Measurements from ENCODE around the gene NAT9.

Gene NAT9

DNA sequence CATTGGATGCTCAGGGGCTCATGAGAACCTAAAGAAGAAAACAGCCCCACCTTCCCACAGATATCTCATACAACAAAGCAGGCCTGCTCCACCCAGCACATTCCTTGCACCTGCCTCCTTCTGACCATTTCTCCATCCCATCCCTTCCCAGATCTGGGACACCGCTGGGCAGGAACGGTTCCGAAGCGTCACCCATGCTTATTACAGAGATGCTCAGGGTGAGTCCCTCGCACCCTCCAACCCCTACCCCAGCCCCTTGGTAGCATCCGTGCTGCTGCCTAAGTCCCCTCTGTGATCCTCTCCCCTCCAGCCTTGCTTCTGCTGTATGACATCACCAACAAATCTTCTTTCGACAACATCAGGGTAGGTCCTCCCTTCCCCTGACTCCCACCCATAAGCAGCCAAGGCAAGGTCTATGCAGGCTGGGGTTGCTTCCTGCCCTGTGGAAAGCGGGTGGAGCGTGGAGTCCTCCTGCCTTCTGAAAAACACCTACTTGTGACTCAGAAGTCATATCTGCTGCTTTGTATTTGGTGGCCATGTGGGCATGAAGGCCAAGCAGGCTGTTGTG lies 33.1 kb downstream of the NAT9 start:
- no peak for DNase-seq

GRCh38 chr17:74742153-74742515 lies 34.0 kb downstream of the NAT9 start:
- DNase-seq = no peak

DNA sequence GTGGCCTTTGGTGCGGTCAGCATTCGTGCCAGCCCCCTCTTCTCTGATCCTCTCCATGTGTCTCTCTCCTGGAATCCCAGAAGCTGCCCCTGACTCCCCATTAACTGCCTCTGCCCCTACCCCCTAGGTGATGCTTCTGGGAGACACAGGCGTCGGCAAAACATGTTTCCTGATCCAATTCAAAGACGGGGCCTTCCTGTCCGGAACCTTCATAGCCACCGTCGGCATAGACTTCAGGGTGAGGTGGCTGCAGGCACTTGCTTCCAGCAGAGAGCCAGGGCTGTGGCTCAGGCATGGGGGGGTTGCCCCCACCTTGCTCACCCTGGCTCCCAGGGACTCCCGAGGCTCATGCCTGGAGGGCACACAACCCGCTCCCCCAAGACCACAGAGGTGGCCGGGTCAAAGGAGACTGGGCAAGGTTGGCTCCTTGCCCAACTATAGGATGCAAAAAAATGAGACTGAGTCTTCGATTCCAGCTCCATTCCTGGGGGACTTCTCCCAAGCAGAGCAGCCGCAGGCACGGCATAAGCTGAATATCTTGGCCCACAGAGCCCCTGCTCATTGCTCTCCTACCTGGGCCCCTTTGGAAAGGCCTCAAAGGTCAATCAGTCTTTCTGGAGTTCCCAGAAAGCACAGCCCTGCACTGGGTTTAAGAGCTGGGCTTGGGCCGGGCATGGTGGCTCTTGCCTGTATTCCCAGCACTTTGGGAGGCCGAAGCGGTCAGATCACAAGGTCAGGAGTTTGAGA lies 35.3 kb downstream of the NAT9 start:
- no peak for DNase-seq

GRCh38 chr17:74740173-74740572 lies 36.0 kb downstream of the NAT9 start:
- DNase-seq = no peak

- no peak for DNase-seq
Measured at GRCh38 chr17:74739227-74739831, 36.8 kb downstream of the NAT9 start.

DNA sequence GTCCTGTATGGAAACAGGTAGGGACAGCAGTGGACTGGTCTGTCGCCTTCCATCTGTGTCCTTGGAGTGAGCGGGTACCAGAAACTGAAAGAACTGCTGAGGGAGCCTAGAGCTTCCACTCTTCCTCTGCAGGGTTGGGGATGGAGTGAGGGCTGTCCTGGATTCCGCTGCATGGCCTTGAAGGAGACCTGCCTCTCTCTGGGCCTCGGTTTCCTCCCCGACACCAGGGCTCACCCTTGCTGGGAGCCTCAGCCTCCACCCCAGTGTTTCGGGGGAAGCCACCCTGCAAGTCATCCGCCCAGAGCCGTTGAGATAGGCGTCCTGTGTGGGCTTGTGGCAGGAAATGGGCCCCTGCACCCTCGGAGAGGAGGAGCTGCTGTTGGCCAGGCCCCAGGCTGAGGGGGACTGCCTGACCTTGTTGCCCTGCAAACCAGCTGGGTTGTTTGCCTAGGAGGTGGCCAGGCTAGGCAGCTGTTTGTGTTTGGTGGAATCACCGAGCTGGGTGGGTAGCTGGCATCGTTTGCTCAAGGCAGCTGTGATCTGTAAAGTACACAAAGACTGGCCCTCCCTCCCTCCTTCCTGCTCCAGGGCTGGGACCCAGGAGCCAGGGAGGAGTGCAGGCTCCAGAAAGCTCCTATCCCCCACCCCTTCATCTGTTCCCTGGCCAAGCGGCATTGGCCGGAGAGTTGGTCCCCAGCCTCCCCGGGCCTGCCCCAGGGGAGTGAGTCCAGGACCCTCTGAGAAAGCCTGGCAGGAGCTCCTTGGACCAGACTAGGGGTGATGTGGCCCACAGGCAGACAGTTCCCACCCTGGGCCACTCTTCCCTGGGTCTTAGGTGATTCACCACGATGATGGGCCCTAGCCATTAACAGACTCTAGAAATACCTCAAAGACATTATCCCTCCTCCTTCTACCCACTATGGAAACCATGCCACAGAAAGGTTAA lies 37.8 kb downstream of the NAT9 start:
- no peak for DNase-seq

DNA sequence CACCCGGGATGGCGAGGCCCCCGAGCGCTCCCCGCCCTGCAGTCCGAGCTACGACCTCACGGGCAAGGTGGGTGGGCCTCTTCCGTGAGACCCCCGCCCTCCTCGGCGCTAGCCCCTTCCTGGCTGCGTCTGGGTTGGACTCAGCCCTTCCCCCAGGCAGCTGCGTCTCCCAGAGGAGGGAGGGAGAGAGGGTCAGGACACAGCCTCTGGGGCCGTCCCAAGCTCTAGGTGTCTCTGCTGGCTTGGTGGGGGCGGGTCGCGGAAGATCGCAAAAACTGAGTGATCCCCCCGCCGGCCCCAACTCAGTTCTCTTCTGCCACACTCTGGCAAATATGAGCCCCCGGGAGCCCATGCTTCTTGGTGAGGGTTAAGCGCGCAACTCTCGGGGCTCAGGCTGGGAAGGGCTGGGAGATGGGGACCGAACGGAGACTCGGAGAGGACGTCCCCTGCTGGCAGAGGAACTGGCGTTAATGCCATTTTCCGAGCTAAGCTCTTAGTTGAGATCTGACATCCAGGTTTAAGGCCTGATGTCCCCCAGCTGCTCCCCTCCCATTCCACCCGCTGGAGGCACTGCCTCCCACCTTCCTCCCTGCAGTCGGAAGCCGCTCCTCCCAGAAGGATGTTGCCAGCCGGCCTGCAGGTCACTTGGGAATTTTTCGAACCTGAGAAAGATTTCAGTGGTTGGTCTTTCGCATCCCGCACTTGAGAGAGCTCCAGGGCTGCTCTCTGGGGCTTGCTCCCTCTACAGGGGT lies 38.7 kb downstream of the NAT9 start:
- DNase-seq = no peak

- DNase-seq = no peak
Measured at GRCh38 chr17:74736513-74737298, 39.4 kb downstream of the NAT9 start, which contains the start of gene RAB37. Gene RAB37 (plus strand): TSS chr17:74737256. CDS start chr17:74737273, 17 bp downstream.

- DNase-seq = no peak
Measured at GRCh38 chr17:74734256-74734655, 41.9 kb downstream of the NAT9 start.

DNA sequence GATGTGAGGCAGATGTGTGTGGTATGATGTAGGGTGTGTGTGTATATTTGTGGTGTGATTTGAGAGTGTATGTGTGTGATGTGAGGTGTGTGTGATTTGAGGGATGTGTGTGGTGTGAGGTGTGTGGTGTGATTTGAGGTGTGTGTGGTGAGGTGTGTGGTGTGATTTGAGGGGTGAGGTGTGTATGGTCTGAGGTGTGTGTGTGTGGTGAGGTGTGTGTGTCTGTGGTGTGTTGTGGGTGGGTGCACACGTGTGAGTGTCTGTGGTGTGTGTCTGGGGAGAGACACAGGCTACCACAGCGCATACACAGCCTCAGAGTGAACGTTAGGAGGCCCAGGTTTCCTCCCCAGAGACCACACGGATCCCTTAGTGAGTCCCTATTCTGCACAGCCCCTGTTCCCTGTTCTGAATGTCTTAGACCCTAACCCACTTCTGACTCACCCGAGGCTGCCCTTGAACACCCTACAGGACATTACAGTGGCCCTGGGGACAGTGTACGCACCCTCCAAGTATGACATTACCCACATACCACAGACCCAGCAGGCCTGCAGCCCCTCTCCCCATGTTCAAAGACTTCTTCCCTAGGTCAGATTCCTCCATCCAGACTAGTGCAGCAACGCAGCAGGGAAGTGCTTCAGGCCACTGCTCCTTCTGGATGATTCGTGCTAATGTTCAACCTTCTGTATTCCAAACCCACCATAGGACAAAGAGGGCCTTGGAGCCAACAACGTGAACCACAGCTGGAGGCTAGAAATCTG lies 42.6 kb downstream of the NAT9 start:
- no peak for DNase-seq

DNA sequence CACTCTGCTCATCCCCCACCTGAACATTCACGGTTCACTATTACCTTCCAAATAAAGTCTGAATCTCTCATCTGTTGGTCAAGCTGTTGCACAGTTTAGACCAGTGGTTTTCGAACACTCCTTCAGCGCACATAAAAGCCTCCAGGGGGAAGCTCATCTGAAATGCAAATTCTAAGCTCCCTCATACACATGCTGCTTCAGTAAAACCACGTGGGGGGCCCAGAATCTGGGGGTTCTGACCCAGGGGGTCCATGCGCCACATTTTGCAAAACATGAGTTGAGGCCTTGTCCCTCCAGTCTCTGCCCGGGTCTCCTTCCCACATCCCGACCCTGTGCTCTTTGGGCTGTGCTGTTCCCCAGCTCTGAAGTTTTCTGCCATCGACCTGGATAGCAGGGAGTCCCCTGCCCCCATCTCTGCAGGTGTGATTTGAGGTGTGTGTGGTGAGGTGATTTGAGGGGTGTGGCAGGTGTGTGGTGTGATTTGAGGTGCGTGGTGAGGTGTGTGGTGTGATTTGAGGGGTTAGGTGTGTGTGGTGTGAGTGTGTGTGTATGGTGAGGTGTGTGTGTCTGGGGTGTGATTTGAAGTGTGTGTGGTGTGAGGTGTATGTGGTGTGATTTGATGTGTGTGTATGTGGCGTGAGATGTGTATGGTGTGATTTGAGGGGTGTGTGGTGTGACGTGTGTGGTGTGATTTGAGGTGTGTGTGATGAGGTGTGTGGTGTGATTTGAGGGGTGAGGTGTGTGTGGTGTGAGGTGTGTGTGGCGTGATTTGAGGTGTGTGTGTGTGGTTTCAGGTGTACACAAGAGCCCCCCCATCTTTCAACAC lies 43.9 kb downstream of the NAT9 start:
- DNase-seq = no peak

DNA sequence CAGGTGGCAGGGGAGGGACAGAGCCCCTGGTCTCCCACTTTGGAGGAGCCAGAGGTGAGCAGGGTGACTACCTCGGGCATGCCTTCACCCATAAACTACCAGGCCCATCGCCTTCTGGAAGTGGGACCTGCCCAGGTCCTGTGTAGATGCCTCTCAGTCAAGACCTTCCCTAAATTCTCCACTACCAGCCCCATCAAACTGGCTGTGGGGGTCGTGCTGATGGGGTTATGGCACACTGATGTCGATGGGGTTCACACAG lies 44.9 kb downstream of the NAT9 start:
- no peak for DNase-seq

DNA sequence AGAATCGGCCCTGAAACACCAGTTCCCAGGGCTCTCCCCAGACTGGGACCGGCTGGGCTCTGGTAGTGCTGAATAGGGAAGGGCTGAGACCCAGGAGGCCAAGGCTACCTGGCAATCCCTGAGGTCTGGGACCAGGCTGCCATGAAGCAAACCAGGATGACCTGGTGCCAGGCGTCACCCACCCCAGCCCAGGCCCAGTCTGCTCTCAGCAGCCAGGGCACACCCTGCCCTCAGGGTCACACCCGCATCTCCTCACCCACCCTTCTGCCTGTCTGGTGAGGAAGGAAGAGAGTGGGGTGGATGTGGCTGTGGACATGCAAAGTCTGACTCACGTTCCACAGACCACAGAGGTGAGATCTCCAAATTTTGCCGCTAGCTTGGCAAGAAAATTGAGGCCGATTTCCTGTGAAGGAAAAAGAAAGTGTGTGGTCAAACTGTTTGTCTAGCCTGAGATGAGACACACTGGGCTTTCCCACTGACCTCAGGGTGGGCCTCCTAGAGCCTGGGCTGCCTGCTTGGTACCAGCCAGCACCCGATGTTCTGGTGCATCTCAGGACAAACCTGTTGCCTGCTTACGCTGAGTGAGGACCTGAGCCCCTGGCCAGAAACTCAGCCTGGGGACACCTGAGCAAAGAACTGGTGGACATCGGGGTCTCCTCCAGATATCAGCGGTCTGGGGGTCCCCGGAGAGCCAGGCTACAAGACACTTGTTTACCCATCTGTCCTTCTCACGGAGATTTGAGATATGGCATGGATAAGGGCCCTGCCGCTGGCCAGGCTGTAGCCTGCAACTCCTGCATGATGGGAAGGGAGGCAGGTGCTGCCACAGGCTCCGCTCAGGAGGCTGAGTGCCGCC lies 45.4 kb downstream of the NAT9 start:
- no peak for DNase-seq

DNA sequence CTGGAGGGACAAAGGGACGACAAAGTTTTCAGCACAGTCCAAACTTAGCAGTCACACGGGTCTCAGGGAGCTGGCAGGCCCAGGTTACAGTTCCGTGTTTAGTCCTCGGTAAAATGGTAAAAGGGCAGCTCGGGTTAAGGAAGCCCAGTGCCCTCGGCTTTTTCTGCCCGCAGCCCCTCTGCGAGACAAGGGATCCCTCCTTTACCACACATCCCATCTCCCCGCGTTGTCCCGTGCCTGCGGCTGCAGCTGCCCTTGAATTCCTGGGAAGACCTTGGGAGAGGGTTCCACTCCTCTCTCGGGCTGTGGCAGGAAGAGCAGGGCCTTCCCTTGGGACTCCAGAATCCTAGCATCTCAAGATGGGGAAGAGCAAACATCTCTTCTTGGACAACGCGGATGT lies 46.3 kb downstream of the NAT9 start:
- DNase-seq = no peak

DNA sequence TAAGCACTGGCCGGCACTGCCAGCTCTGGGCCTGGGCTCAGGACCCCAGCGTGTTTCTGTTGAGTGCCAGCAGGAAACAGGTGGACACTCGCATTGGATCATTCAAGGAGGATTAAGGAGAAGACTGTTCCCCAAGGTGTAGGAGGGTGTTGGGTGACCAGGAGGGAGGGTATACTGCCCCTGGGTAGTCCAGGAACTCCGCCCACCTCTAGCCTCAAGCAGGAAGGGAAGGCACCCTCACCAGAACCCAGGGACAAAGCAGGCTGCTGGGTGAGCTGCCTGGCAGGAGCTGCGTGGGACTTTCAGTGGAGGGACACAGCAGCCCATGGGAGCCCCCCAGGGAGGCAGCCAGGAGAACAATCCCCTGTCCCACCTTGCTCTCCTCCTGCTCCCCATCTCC lies 46.8 kb downstream of the NAT9 start:
- DNase-seq = no peak

DNA sequence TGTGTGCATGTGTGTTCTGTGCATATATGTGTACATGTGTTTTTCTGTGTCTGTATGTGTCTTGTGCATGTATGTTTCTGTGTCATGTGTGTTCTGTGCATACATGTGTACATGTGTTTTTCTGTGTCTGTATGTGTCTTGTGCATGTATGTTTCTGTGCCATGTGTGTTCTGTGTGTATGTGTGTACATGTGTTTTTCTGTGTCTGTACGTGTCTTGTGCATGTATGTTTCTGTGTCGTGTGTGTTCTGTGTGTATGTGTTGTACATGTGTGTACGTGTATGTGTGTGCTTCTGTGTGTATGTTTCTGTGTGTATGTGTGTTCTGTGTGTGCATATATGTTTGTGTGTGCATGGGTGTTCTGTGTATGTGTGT lies 47.5 kb downstream of the NAT9 start:
- no peak for DNase-seq

DNA sequence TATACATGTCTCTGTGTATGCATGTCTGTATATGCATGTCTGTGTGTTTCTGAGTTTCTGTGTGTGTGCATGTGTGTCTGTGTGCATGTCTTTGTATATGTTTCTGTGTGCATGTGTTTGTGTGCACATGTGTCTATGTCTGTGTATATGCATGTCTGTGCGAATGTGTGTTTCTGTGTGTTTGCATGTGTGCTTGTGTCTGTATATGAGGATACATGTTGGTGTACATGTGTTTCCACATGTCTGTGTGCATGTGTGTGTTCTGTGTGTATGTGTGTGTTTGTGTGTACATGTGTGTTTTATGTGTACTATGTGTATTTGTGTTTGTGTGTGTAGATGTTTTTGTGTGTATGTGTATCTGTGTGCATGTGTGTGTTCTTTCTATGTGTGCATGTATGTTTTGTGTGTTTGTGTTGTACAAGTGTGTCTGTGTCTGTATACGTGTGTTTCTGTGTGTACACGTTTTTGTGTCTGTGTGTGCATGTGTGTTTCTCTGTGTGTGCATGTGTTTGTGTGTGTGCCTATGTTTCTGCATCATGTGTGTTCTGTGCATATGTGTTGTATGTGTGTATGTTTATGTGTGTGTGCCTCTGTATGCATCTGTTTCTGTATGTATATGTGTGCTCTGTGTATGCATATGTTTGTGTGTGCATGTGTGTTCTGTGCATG lies 48.0 kb downstream of the NAT9 start:
- no peak for DNase-seq

DNA sequence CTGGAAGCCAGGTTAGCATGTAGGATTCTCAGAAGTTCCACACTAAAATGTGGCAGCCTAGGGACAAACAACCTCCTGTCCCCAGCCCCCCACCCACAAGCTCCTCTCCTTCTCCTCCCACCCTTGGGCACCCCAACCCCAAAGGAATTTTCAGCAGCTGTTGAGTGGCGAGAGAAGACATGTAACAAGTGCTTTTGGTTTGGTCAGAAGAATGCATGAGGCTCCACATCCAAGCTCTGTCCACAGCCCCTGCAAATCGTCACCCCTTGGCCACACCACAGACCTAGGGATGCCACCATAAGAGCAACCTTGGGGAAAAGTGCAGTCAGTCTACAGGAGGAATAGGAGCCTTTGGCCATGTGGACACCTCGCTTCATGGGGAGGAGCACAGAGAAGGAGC lies 51.0 kb downstream of the NAT9 start:
- no peak for DNase-seq

DNA sequence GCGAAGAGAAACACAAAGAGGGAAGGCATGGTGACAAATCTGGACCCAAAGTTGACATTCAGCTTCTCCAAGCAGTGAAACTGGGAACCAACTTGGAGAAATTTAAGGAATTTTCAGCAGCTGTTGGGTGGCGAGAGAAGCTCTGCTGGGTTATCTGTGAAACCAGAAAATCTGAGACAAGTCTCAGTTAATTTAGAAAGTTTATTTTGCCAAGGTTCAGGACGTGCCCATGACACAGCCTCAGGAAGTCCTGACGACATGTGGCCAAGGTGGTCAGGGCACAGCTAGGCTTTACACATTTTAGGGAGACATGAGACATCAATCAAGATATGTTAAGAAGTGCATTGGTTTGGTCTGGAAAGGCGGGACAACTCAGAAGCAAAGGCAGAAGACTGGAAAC lies 52.3 kb downstream of the NAT9 start:
- DNase-seq = no peak

All from NCI-H748 treated with DMSO at 0.1 percent for 48 hours (cell line).